Measurements from ENCODE around the gene GLTP.

DNA sequence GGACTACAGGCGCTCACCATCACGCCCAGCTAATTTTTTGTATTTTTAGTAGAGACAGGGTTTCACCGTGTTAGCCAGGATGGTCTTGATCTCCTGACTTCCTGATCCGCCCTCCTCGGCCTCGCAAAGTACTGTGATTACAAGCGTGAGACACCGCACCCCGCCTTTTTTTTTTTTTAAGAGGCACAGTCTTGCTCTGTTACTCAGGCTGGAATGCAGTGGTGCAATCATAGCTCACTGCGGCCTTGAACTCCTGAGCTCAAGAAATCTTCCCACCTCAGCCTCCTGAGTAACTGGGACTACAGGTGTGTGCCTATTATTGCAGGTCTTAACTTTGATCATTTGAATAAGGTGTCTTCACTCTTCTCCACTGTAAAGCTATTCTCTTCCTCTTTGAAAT, 5.3 kb upstream of the GLTP start:
- TF ChIP-seq POLR2A (IDR thresholded peaks at IDR 0.05) (no peak), CTCF (IDR thresholded peaks at IDR 0.05) (no peak), POLR2AphosphoS5 (IDR thresholded peaks at IDR 0.05) (no peak)
